Glutamatergic neuron (in vitro differentiated cells): ENCODE data around the gene RNU11. TPM values are rescaled to one million over a fixed set of nuclear protein-coding genes. Genes with fewer than 3 reads are reported as not detected.

ENCODE experiments used
- DNase-seq: peaks from one replicate; pipeline ENCODE4 v3.0.0; 2022
- H3K27ac Mint-ChIP-seq: one replicate; pipeline ENCODE4 v1.8.0; 2020; ENCODE audit warnings: mild to moderate bottlenecking, mixed read lengths, inconsistent platforms; ENCODE audit not compliant: unreplicated experiment
- H3K27me3 Mint-ChIP-seq: one replicate; pipeline ENCODE4 v1.8.0; 2020; ENCODE audit warnings: mild to moderate bottlenecking, moderate library complexity, mixed read lengths, inconsistent platforms; ENCODE audit not compliant: unreplicated experiment
- H3K36me3 Mint-ChIP-seq: one replicate; pipeline ENCODE4 v1.8.0; 2020; ENCODE audit warnings: mild to moderate bottlenecking, mixed read lengths, inconsistent platforms; ENCODE audit not compliant: unreplicated experiment
- H3K4me1 Mint-ChIP-seq: one replicate; pipeline ENCODE4 v1.8.0; 2020; ENCODE audit warnings: mild to moderate bottlenecking, low read depth, mixed read lengths, inconsistent platforms; ENCODE audit not compliant: unreplicated experiment
- H3K4me3 Mint-ChIP-seq: one replicate; pipeline ENCODE4 v1.8.0; 2020; ENCODE audit warnings: mild to moderate bottlenecking, mixed read lengths, inconsistent platforms; ENCODE audit not compliant: unreplicated experiment
- H3K9me3 Mint-ChIP-seq: one replicate; pipeline ENCODE4 v1.8.0; 2020; ENCODE audit warnings: mild to moderate bottlenecking, moderate library complexity, mixed read lengths, inconsistent platforms; ENCODE audit not compliant: unreplicated experiment
- long read RNA-seq: library from polyadenylated mRNA; unstranded; transcript quantifications from one replicate; pipeline ENCODE4 v2.0.0, GENCODE V29; 2020; ENCODE audit not compliant: unreplicated experiment
- total RNA-seq: library from RNA; stranded (reverse); fragmentation: NEBNext Ultra II Directional; extraction: Animal tissue kit (Norgen Biotek cat#: 25700); gene quantifications from one replicate; pipeline ENCODE4 v1.2.1, GENCODE V29; 2021; ENCODE audit not compliant: unreplicated experiment
- TF ChIP-seq, protein P1 (sequence below): fragments of 200-600 bp; sonication (generic); IDR thresholded peaks from one replicate; pipeline ENCODE4 v1.5.0; 2021; ENCODE audit not compliant: partially characterized antibody, unreplicated experiment

RNU11 gene
- total RNA-seq, result not detected
- long read RNA-seq, result 0 reads

GRCh38 chr1:28648474-28649198 lies at the start of gene RNU11:
Gene RNU11, plus strand, starts transcription at chr1:28648600.
- Mint-ChIP-seq H3K27ac (peak within 1 kb of the TSS; percentile 100), H3K4me1 (peaks cover 5% of the 10 kb centered on the region), H3K4me3 (peak within 1 kb of the TSS; percentile 95), H3K36me3 (no peaks in the 10 kb centered on the region), H3K27me3 (peaks cover 13% of the 10 kb centered on the region), H3K9me3 (peaks cover 10% of the 10 kb centered on the region)
- TF ChIP-seq, protein P1, sequence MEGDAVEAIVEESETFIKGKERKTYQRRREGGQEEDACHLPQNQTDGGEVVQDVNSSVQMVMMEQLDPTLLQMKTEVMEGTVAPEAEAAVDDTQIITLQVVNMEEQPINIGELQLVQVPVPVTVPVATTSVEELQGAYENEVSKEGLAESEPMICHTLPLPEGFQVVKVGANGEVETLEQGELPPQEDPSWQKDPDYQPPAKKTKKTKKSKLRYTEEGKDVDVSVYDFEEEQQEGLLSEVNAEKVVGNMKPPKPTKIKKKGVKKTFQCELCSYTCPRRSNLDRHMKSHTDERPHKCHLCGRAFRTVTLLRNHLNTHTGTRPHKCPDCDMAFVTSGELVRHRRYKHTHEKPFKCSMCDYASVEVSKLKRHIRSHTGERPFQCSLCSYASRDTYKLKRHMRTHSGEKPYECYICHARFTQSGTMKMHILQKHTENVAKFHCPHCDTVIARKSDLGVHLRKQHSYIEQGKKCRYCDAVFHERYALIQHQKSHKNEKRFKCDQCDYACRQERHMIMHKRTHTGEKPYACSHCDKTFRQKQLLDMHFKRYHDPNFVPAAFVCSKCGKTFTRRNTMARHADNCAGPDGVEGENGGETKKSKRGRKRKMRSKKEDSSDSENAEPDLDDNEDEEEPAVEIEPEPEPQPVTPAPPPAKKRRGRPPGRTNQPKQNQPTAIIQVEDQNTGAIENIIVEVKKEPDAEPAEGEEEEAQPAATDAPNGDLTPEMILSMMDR, result no peak
- DNase-seq, result peak; percentile 79

- TF ChIP-seq, protein P1, result no peak
- H3K36me3 Mint-ChIP-seq, result no peaks in the 10 kb centered on the region
- H3K9me3 Mint-ChIP-seq, result peaks cover 1% of the 10 kb centered on the region
- H3K27ac Mint-ChIP-seq, result no peak overlapping the region
- H3K27me3 Mint-ChIP-seq, result no peaks in the 10 kb centered on the region
- peaks cover 1% of the 10 kb centered on the region for H3K4me1 Mint-ChIP-seq
- DNase-seq, result no peak
- H3K4me3 Mint-ChIP-seq, result no peak overlapping the region
These were observed 46.7 kb upstream of the RNU11 start for GRCh38 chr1:28601696-28602095.

GRCh38 chr1:28602536-28603439 lies 45.6 kb upstream of the RNU11 start:
- Mint-ChIP-seq H3K4me3 (no peak overlapping the region), H3K27me3 (no peaks in the 10 kb centered on the region), H3K9me3 (peaks cover 1% of the 10 kb centered on the region), H3K4me1 (peaks cover 1% of the 10 kb centered on the region), H3K27ac (no peak overlapping the region), H3K36me3 (no peaks in the 10 kb centered on the region)
- TF ChIP-seq, protein P1, result peak; percentile 36
- peak; percentile 48 for DNase-seq

GRCh38 chr1:28604411-28604810 lies 44.0 kb upstream of the RNU11 start:
- Mint-ChIP-seq H3K36me3 (no peaks in the 10 kb centered on the region), H3K27ac (no peak overlapping the region), H3K9me3 (peaks cover 1% of the 10 kb centered on the region), H3K4me3 (no peak overlapping the region), H3K4me1 (peaks cover 1% of the 10 kb centered on the region), H3K27me3 (no peaks in the 10 kb centered on the region)
- TF ChIP-seq, protein P1, result no peak
- DNase-seq, result no peak
